Upper lobe of right lung (tissue), 1 donor: ENCODE data around the gene PXYLP1. TPM values are rescaled to one million over a fixed set of nuclear protein-coding genes. Genes with fewer than 3 reads are reported as not detected.

Experiments
- ATAC-seq: fragments of 200-7000 bp; cut with Tn5 transposase; one replicate; pipeline ENCODE4 v1.9.1; 2020; ENCODE audit warnings: mild to moderate bottlenecking, moderate library complexity
- DNase-seq: peaks from one replicate; pipeline ENCODE4 v3.0.0-alpha.2; 2020
- H3K27ac ChIP-seq: fragments of 200-600 bp; one replicate; pipeline ENCODE4 v1.8.0; 2022
- H3K27me3 ChIP-seq: fragments of 200-600 bp; one replicate; pipeline ENCODE4 v1.8.0; 2022; ENCODE audit warnings: mild to moderate bottlenecking
- H3K36me3 ChIP-seq: fragments of 200-600 bp; one replicate; pipeline ENCODE4 v1.8.0; 2022
- H3K4me1 ChIP-seq: fragments of 200-600 bp; one replicate; pipeline ENCODE4 v1.8.0; 2022
- H3K4me3 ChIP-seq: fragments of 200-600 bp; one replicate; pipeline ENCODE4 v1.8.0; 2022; ENCODE audit warnings: mild to moderate bottlenecking
- H3K9me3 ChIP-seq: fragments of 200-600 bp; one replicate; pipeline ENCODE4 v1.8.0; 2022
- intact Hi-C: fragments of 100-400 bp; cut with DNase I; formaldehyde crosslinking; loops from one replicate; pipeline ENCODE4 v1.11.0; 2022
- total RNA-seq: library from RNA; stranded (reverse); fragmentation: NEBNext Ultra II Directional; extraction: Animal tissue kit (Norgen Biotek cat#: 25700); gene quantifications from one replicate; pipeline ENCODE4 v1.2.1, GENCODE V29; 2021
- TF ChIP-seq, protein P1 (sequence below): fragments of 200-600 bp; IDR thresholded peaks from one replicate; pipeline ENCODE4 v1.8.0; 2022; ENCODE audit warnings: antibody characterized with exemption
- donor health status: DM: no; HTN: yes; CAD: no; lungs with severe emphysema.

The PXYLP1 gene
- total RNA-seq, 1 donor from 2014 or later: 13.6 TPM

DNA sequence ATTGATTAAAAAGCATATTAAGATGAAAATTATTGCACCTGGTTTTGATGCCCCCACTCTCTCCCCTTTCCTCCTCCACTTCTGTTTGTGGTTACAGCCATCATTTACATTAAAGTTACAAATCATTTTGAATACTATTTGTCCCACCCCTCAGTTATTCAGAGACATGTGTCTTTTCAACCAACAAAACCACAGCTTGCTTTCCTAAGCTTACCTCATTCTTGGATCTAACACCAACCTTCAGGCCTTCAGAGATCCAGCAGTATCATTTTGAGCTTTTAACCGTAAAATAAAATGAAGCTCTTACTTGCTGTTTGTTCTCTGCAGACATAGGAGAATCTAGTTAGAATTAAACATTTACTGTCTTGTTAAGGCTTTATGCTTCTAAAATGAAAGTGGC is 4.7 kb downstream of the PXYLP1 start:
- Histone ChIP-seq H3K36me3 (no peaks in the 10 kb centered on the region), H3K4me1 (peaks cover 28% of the 10 kb centered on the region), H3K27ac (no peak overlapping the region), H3K9me3 (no peaks in the 10 kb centered on the region), H3K4me3 (no peak overlapping the region), H3K27me3 (no peaks in the 10 kb centered on the region)
- DNase-seq (no peak), ATAC-seq (no peak)
- intact Hi-C loops: no loop called here
- TF ChIP-seq, protein P1, sequence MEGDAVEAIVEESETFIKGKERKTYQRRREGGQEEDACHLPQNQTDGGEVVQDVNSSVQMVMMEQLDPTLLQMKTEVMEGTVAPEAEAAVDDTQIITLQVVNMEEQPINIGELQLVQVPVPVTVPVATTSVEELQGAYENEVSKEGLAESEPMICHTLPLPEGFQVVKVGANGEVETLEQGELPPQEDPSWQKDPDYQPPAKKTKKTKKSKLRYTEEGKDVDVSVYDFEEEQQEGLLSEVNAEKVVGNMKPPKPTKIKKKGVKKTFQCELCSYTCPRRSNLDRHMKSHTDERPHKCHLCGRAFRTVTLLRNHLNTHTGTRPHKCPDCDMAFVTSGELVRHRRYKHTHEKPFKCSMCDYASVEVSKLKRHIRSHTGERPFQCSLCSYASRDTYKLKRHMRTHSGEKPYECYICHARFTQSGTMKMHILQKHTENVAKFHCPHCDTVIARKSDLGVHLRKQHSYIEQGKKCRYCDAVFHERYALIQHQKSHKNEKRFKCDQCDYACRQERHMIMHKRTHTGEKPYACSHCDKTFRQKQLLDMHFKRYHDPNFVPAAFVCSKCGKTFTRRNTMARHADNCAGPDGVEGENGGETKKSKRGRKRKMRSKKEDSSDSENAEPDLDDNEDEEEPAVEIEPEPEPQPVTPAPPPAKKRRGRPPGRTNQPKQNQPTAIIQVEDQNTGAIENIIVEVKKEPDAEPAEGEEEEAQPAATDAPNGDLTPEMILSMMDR: no peak

- Histone ChIP-seq H3K27ac (peak overlapping the region; percentile 36), H3K27me3 (no peaks in the 10 kb centered on the region), H3K4me3 (no peak overlapping the region), H3K36me3 (no peaks in the 10 kb centered on the region), H3K9me3 (no peaks in the 10 kb centered on the region), H3K4me1 (peaks cover 28% of the 10 kb centered on the region)
- intact Hi-C loops: no loop called here
- DNase-seq (peak; percentile 92), ATAC-seq (peak; percentile 88)
- TF ChIP-seq, protein P1: no peak
These were observed 6.3 kb downstream of the PXYLP1 start for GRCh38 chr3:141237701-141238521.

DNA sequence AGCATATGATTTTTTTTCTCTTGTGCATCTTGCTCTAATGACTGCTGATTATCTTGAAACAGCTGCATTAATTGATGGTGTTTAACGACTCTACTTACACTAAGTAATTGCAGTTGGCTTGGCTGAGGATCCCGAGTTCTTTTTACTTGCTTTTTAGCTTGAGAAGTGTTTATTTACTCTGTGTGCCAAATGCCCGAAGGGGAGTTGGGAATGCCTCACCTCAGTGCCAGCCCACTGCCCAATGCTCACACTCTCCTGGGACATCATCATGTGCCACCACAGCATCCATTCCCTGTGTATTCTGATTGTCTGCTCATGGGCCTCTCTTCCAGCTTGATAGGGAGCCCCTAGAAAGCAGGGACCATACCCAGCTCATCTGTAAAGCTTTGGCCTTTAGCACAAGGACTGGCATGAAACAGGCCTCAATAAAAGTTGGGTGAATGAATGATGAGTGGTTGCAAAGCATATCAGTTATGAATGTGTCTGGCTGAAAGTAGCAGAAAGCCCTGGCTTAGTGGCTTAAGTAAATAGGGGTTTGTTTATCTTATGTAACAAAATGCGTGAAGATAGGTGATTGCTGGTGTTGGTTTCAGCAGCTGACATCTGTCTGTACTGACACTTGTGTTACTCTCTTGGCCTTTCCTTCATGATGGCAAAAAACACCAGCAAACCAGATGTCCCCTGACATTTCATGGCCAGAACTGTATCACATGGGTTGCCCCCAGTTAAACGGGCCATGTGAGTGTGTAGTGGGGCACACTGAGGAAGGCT is 8.1 kb downstream of the PXYLP1 start:
- intact Hi-C loops: no loop called here
- ATAC-seq (no peak), DNase-seq (no peak)
- H3K9me3 ChIP-seq: no peaks in the 10 kb centered on the region
- TF ChIP-seq, protein P1: no peak
- H3K36me3 ChIP-seq: no peaks in the 10 kb centered on the region
- H3K4me3 ChIP-seq: no peak overlapping the region
- H3K27me3 ChIP-seq: no peaks in the 10 kb centered on the region
- peaks cover 21% of the 10 kb centered on the region for H3K4me1 ChIP-seq
- no peak overlapping the region for H3K27ac ChIP-seq

- TF ChIP-seq, protein P1: no peak
- no peak for ATAC-seq
- DNase-seq: no peak
- Histone ChIP-seq H3K36me3 (no peaks in the 10 kb centered on the region), H3K9me3 (no peaks in the 10 kb centered on the region), H3K4me1 (peaks cover 19% of the 10 kb centered on the region), H3K4me3 (no peak overlapping the region), H3K27ac (no peak overlapping the region), H3K27me3 (no peaks in the 10 kb centered on the region)
- intact Hi-C loops: no loop called here
These were observed 8.7 kb downstream of the PXYLP1 start for GRCh38 chr3:141240286-141240685.

DNA sequence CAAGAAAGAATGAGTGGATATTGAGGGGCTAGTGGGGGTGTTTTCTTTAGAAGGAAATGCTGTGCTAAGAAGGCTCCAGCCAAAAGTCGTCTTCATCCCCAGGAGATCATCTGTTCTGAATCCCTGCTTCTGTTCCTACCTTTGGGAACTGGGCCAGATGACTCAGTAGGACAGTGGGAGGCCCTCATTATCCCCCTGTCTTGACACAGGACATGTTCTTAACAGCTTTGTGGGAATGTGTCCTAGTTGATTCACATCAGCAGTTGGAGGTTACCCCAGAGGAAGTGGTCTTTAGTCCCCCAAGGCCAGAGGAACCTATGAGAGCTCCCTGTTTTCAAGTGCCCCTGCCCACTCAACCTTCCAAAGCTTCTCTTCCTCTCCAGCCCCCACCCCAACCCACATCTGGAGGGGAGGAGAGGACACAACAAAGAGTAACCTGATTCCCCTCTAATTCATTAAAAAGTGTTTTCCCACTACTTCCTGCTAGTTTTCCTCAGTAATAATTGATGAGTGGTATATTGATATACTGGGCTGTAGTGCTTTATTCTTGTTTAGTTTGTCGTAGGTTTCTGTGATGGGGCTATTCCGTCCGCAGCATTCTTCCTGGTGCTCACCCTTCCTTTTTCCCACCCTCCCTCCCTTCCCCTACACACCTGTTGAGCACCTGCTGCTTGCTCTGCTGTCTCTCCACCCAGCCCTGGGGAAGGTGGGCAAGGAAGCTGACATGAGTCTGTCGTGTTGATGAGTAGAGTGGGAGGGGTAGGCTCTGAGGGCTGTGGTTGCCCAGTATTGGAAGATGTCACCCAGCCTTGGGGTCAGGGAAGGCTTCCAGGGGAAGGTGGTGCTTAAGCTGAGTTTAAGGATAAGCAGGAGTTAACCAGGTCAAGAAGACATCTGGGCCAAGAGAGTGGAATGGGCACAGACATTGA is 9.3 kb downstream of the PXYLP1 start:
- TF ChIP-seq, protein P1: no peak
- DNase-seq (no peak), ATAC-seq (no peak)
- Histone ChIP-seq H3K9me3 (no peaks in the 10 kb centered on the region), H3K27me3 (no peaks in the 10 kb centered on the region), H3K4me1 (peaks cover 19% of the 10 kb centered on the region), H3K4me3 (no peak overlapping the region), H3K36me3 (no peaks in the 10 kb centered on the region), H3K27ac (no peak overlapping the region)
- intact Hi-C loops: no loop called here
